ENCODE data around the gene KCNMB3. TPM values are rescaled to one million over a fixed set of nuclear protein-coding genes. Genes with fewer than 3 reads are reported as not detected.

KCNMB3 gene
- total and polyA plus RNA-seq, 2 of the 8 experiments (the other 6 are each of a cell fraction or from before 2014, with no cell fraction given): 1.7 to 2.0 TPM

DNA sequence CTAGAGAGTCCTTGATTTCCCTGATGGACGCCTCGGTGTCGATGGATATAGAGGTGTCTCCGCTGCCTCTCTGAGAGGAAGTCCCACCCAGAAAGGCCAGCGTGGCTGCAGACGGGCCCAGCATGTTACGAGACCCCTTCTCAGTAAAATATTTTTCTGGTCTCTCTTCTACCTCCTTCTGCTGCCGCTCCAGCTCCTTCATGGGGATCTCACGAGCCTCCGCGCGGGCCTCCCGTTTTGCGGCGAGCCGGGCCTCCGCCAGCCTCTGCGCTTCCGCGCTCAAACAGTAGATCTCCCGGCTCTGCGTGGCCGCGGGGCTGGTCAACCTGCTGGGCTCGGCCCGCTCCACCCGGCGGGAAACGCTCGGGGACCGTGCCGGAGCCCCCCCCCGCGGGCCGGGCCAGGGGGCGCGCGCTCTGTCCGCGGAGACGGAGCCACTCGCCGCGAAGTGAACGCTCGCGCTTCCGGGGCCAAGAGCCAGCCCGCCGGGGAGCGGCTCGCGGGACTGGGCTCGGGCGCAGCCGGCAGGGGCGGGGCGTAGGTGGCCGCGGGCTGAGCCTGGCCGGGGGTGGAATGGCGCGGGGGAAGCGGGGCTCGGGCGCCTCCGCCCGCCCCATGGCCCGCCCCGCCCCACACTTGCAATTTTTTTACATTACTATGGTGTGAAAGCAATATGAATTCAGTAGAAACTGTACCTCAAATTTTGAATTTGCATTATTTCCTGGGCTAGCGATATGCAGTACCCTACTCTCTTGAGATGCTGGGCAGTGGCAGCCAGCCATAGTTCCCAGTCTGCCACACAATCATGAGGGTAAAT is 10.2 kb upstream of the KCNMB3 start:
- Histone ChIP-seq H3K36me3 (ENCODE audit: control insufficient read depth in 2 of 4, insufficient read depth in 4 of 4, low read length in 3 of 4) (no peaks in the 10 kb centered on the region), H3K14ac (ENCODE audit: insufficient read length) (no peak overlapping the region), H4K5ac (ENCODE audit: insufficient read length, low read depth, low read length) (no peak overlapping the region), H2BK20ac (ENCODE audit: low read length) (no peak overlapping the region), H3K23me2 (ENCODE audit: low read depth, low read length) (no peaks in the 10 kb centered on the region; the same call in 1 of the 2 replicates), H2BK12ac (ENCODE audit: low read depth, low read length) (no peak overlapping the region), H3K18ac (ENCODE audit: extremely low read depth, low read length) (no peak overlapping the region; the same call in 1 of the 2 replicates), H3K4ac (replicated peaks; ENCODE audit: insufficient read length, low read depth, low read length) (no peak overlapping the region), H3K79me2 (ENCODE audit: control insufficient read depth in 1 of 2, insufficient read depth in 2 of 2, low read length in 2 of 2) (no peaks in the 10 kb centered on the region), H3K4me3 (ENCODE audit: extremely low read depth in 1 of 4, insufficient read depth in 2 of 4, low read depth in 3 of 4, low read length in 4 of 4) (peak overlapping the region; percentile 43 to 68 (median 46)), H3K9me3 (ENCODE audit: insufficient read depth in 2 of 2, low read depth in 1 of 2, low read length in 1 of 2) (peaks cover 5 to 13% of the 10 kb centered on the region in 2 experiments; a peak in 1 of 4 replicates), H4K91ac (replicated peaks; ENCODE audit: insufficient read length, low read length) (no peak overlapping the region), H2AFZ (ENCODE audit: low read length) (peak overlapping the region; percentile 91), H2AK5ac (ENCODE audit: low read depth, low read length) (no peak overlapping the region), H3K27ac (ENCODE audit: low read depth, low read length) (no peak overlapping the region), H3K4me2 (ENCODE audit: insufficient read depth in 1 of 2, low read depth in 2 of 2, low read length in 2 of 2) (peak overlapping the region; percentile 23 to 62), H2BK5ac (ENCODE audit: low read depth, low read length) (no peak overlapping the region), H3K56ac (replicated peaks; ENCODE audit: insufficient read length, low read depth, low read length) (no peak overlapping the region), H2BK15ac (ENCODE audit: low read length) (no peak overlapping the region), H3K9ac (replicated peaks in 1 of 4; ENCODE audit: extremely low read depth in 1 of 4, low read depth in 3 of 4, low read length in 3 of 4) (peak overlapping the region; percentile 13 to 71 (median 33); a peak in 5 of 7 replicates), H3K79me1 (ENCODE audit: low read depth, low read length) (no peaks in the 10 kb centered on the region), H3K27me3 (replicated peaks in 1 of 4; ENCODE audit: control insufficient read depth in 3 of 4, extremely low read depth in 1 of 4, insufficient read depth in 3 of 4, low read length in 3 of 4) (peaks cover 0 to 3% (median 0%) of the 10 kb centered on the region in 4 experiments; a peak in 2 of 7 replicates), H4K20me1 (replicated peaks in 1 of 2; ENCODE audit: control insufficient read depth in 1 of 2, insufficient read depth in 2 of 2, low read length in 2 of 2) (no peaks in the 10 kb centered on the region), H4K8ac (ENCODE audit: extremely low read depth, insufficient read depth, low read length) (peak overlapping the region; percentile 71; the same call in 1 of the 2 replicates), H2BK120ac (replicated peaks; ENCODE audit: low read depth, low read length) (no peak overlapping the region), H3K23ac (ENCODE audit: insufficient read length) (no peak overlapping the region), H3K4me1 (replicated peaks in 1 of 4; ENCODE audit: control insufficient read depth in 3 of 4, insufficient read depth in 4 of 4, low read length in 3 of 4) (no peaks in the 10 kb centered on the region)
- FAIRE-seq: no peak
- DNase-seq (ENCODE audit: low read depth in 1 of 2, low spot score in 2 of 2): peak in 1 of 2 experiments; percentile 79
- POLR2A ChIA-PET (ENCODE audit: partially characterized antibody): interaction anchor here (0.6 kb wide), 1 partner anchor 11 kb away, joined by 3 read pairs; no protein-coding TSS in a partner anchor
- WGBS, 2 experiments (ENCODE audit: extremely low coverage in 1 of 2, insufficient coverage in 1 of 2, insufficient read length in 1 of 2, insufficient replicate concordance in 2 of 2, low coverage in 1 of 2, low lambda C conversion rate in 2 of 2, missing lambda C conversion rate in 1 of 2): 20% methylated on average over 43 of the region's 71 CpGs; no CpG with 5 or more reads in 1 of the 2 experiments
- CTCF ChIA-PET (ENCODE audit: partially characterized antibody): interaction anchor here (0.6 to 1.8 kb wide), 5 partner anchors 11 to 61 kb away, joined by 3 to 4 read pairs (median 4); no protein-coding TSS in a partner anchor
- no peak for TF ChIP-seq CREB1 (IDR thresholded peaks at IDR 0.05)
- no peak for TF ChIP-seq ZNF274 (IDR thresholded peaks at IDR 0.05; ENCODE audit: borderline replicate concordance, extremely low read depth, low read length)
- TF ChIP-seq POLR2AphosphoS5 (IDR thresholded peaks at IDR 0.05; ENCODE audit: low read depth, low read length): no peak
- peak; percentile 89 for TF ChIP-seq KDM4A (IDR thresholded peaks at IDR 0.05; ENCODE audit: low read depth, low read length, severe bottlenecking)
- no peak for TF ChIP-seq SAP30 (IDR thresholded peaks at IDR 0.05; ENCODE audit: insufficient read depth, insufficient replicate concordance, low read length)
- TF ChIP-seq, protein P1, sequence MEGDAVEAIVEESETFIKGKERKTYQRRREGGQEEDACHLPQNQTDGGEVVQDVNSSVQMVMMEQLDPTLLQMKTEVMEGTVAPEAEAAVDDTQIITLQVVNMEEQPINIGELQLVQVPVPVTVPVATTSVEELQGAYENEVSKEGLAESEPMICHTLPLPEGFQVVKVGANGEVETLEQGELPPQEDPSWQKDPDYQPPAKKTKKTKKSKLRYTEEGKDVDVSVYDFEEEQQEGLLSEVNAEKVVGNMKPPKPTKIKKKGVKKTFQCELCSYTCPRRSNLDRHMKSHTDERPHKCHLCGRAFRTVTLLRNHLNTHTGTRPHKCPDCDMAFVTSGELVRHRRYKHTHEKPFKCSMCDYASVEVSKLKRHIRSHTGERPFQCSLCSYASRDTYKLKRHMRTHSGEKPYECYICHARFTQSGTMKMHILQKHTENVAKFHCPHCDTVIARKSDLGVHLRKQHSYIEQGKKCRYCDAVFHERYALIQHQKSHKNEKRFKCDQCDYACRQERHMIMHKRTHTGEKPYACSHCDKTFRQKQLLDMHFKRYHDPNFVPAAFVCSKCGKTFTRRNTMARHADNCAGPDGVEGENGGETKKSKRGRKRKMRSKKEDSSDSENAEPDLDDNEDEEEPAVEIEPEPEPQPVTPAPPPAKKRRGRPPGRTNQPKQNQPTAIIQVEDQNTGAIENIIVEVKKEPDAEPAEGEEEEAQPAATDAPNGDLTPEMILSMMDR (IDR thresholded peaks at IDR 0.05; ENCODE audit: control extremely low read depth in 1 of 3, insufficient read depth in 1 of 3, low read depth in 1 of 3, low read length in 3 of 3): no peak
- TF ChIP-seq PHF8 (conservative IDR thresholded peaks at IDR 0.05; ENCODE audit: low read depth, low read length): peak; percentile 85
- TF ChIP-seq E2F6 (IDR thresholded peaks at IDR 0.05): peak; percentile 73; the same call in 1 of the 2 replicates
